ENCODE measurements around the gene ZBTB39. TPM values are rescaled to one million over a fixed set of nuclear protein-coding genes. Genes with fewer than 3 reads are reported as not detected.

ZBTB39 gene
- total RNA-seq, 1 donor from 2014 or later, result 13.3 TPM

GRCh38 chr12:57006809-57007475 is 596 bp upstream of the ZBTB39 start:
- CTCF ChIA-PET, result interaction anchor here (1.1 to 9.6 kb wide), 5 partner anchors 9 to 105 kb away, joined by 3 to 89 read pairs (median 12); partner anchors contain the start of genes STAT6 and TAC3
- no peak for ATAC-seq (ENCODE audit: low read depth)
- POLR2A ChIA-PET, result interaction anchor here (0.6 to 2.7 kb wide), 3 partner anchors 104 to 108 kb away, joined by 3 to 26 read pairs (median 3); partner anchors contain the start of gene STAT6
- DNase-seq, result no peak
- intact Hi-C loops (cut with micrococcal nuclease), result loop anchor here (2.0 to 5.0 kb wide), 3 partner anchors 20 to 250 kb away; no protein-coding TSS in a partner anchor
- no peak for TF ChIP-seq CTCF (IDR thresholded peaks at IDR 0.05)
- peak overlapping the region; percentile 82 for H3K27ac Mint-ChIP-seq
- H3K36me3 Mint-ChIP-seq (ENCODE audit: low read depth), result peaks cover 28% of the 10 kb centered on the region
- peaks cover 35% of the 10 kb centered on the region for H3K4me1 Mint-ChIP-seq
- H3K4me3 Mint-ChIP-seq, result peak overlapping the region; percentile 83
- H3K27me3 Mint-ChIP-seq, result no peaks in the 10 kb centered on the region
- no peaks in the 10 kb centered on the region for H3K9me3 Mint-ChIP-seq

- peak overlapping the region; percentile 90 for H3K4me3 Mint-ChIP-seq
- no peak for DNase-seq
- no peaks in the 10 kb centered on the region for H3K27me3 Mint-ChIP-seq
- H3K27ac Mint-ChIP-seq, result no peak overlapping the region
- no peaks in the 10 kb centered on the region for H3K9me3 Mint-ChIP-seq
- ATAC-seq (ENCODE audit: low read depth), result no peak
- ChIA-PET POLR2A (interaction anchor here (1.0 to 3.8 kb wide), 3 partner anchors 17 to 279 kb away, joined by 3 to 30 read pairs (median 3); partner anchors contain the start of genes NACA and STAT6), CTCF (interaction anchor here (0.9 to 9.6 kb wide), 8 partner anchors 8 to 490 kb away, joined by 3 to 89 read pairs (median 6); partner anchors contain the start of gene STAT6)
- peaks cover 47% of the 10 kb centered on the region for H3K4me1 Mint-ChIP-seq
- no peak for TF ChIP-seq CTCF (IDR thresholded peaks at IDR 0.05)
- peaks cover 50% of the 10 kb centered on the region for H3K36me3 Mint-ChIP-seq (ENCODE audit: low read depth)
- intact Hi-C loops (cut with micrococcal nuclease), result loop anchor here (5.0 kb wide), 2 partner anchors 238 to 247 kb away; no protein-coding TSS in a partner anchor
Measured at GRCh38 chr12:57004651-57005050, 1.7 kb downstream of the ZBTB39 start.

- H3K27ac Mint-ChIP-seq, result no peak overlapping the region
- intact Hi-C loops (cut with micrococcal nuclease), result no loop called here
Measured at GRCh38 chr12:57003395-57003794, 3.0 kb downstream of the ZBTB39 start.

GRCh38 chr12:57001448-57001906 is 4.9 kb downstream of the ZBTB39 start:
- Mint-ChIP-seq H3K4me3 (no peak overlapping the region), H3K27ac (no peak overlapping the region), H3K4me1 (peaks cover 54% of the 10 kb centered on the region), H3K9me3 (no peaks in the 10 kb centered on the region), H3K27me3 (no peaks in the 10 kb centered on the region), H3K36me3 (ENCODE audit: low read depth) (peaks cover 60% of the 10 kb centered on the region)
- TF ChIP-seq CTCF (IDR thresholded peaks at IDR 0.05), result no peak
- intact Hi-C loops (cut with micrococcal nuclease), result no loop called here
- ATAC-seq (ENCODE audit: low read depth) (no peak), DNase-seq (peak; percentile 46)
- ChIA-PET CTCF (interaction anchor here (0.8 to 2.3 kb wide), 12 partner anchors 12 to 365 kb away, joined by 3 to 20 read pairs (median 4); partner anchors contain the start of genes HSD17B6, NEMP1 and STAT6), POLR2A (interaction anchor here (0.5 to 1.0 kb wide), 2 partner anchors 85 to 110 kb away, joined by 3 to 9 read pairs; partner anchors contain the start of gene STAT6)

More at GRCh38 chr12:57003395-57003794, 3.0 kb downstream of the ZBTB39 start:
- no peak for DNase-seq
- ATAC-seq (ENCODE audit: low read depth), result no peak
- no peak for TF ChIP-seq CTCF (IDR thresholded peaks at IDR 0.05)
- Mint-ChIP-seq H3K9me3 (no peaks in the 10 kb centered on the region), H3K4me3 (peak overlapping the region; percentile 32), H3K36me3 (ENCODE audit: low read depth) (peaks cover 53% of the 10 kb centered on the region), H3K4me1 (peaks cover 59% of the 10 kb centered on the region), H3K27me3 (no peaks in the 10 kb centered on the region)
- CTCF ChIA-PET, result interaction anchor here (1.1 to 9.6 kb wide), 5 partner anchors 13 to 108 kb away, joined by 3 to 89 read pairs (median 6); partner anchors contain the start of genes STAT6 and TAC3
- POLR2A ChIA-PET, result interaction anchor here (1.1 to 3.8 kb wide), 2 partner anchors 16 to 108 kb away, joined by 3 to 30 read pairs; partner anchors contain the start of gene STAT6

- no peak overlapping the region for H3K27ac Mint-ChIP-seq
- peaks cover 67% of the 10 kb centered on the region for H3K36me3 Mint-ChIP-seq (ENCODE audit: low read depth)
- no peaks in the 10 kb centered on the region for H3K9me3 Mint-ChIP-seq
- ChIA-PET POLR2A (interaction anchor here (0.6 kb wide), 1 partner anchor 515 kb away, joined by 3 read pairs; no protein-coding TSS in a partner anchor), CTCF (interaction anchor here (1.2 to 2.3 kb wide), 2 partner anchors 242 to 364 kb away, joined by 5 to 20 read pairs; no protein-coding TSS in a partner anchor)
- no peak for ATAC-seq (ENCODE audit: low read depth)
- DNase-seq, result no peak
- intact Hi-C loops (cut with micrococcal nuclease), result no loop called here
- H3K4me3 Mint-ChIP-seq, result no peak overlapping the region
- H3K27me3 Mint-ChIP-seq, result no peaks in the 10 kb centered on the region
- peaks cover 48% of the 10 kb centered on the region for H3K4me1 Mint-ChIP-seq
- TF ChIP-seq CTCF (IDR thresholded peaks at IDR 0.05), result no peak
Measured at GRCh38 chr12:57000393-57000792, 6.0 kb downstream of the ZBTB39 start.

Data from activated B cell treated with CpG ODN at 0.5 μM for 24 hours (primary cell).